Measurements from ENCODE around the gene CDK5R1. TPM values are rescaled to one million over a fixed set of nuclear protein-coding genes. Genes with fewer than 3 reads are reported as not detected.

CDK5R1 gene
- total RNA-seq, 1 experiment from 2014 or later = 4.0 TPM

DNA sequence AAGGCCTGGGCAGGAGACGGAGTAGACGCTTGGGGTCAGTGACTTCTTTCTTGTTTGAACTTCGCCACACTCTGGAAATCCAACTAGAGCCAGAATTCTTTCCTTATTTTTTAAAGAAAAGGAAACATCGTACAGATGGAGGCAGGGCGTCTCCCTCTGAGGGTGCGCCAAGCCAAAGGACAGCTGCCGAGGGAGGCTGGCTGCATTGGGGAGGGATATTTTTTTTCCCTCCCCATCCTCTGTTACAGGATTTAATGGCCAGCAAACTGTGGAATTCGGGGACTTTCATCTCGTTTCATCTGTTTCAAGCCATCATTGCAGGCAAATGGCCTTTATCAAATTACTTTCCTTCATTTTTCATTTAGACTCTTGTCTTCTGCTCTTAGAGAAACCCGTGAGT is 15.9 kb downstream of the CDK5R1 start:
- TF ChIP-seq, protein P1, sequence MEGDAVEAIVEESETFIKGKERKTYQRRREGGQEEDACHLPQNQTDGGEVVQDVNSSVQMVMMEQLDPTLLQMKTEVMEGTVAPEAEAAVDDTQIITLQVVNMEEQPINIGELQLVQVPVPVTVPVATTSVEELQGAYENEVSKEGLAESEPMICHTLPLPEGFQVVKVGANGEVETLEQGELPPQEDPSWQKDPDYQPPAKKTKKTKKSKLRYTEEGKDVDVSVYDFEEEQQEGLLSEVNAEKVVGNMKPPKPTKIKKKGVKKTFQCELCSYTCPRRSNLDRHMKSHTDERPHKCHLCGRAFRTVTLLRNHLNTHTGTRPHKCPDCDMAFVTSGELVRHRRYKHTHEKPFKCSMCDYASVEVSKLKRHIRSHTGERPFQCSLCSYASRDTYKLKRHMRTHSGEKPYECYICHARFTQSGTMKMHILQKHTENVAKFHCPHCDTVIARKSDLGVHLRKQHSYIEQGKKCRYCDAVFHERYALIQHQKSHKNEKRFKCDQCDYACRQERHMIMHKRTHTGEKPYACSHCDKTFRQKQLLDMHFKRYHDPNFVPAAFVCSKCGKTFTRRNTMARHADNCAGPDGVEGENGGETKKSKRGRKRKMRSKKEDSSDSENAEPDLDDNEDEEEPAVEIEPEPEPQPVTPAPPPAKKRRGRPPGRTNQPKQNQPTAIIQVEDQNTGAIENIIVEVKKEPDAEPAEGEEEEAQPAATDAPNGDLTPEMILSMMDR (IDR thresholded peaks at IDR 0.05; ENCODE audit: unreplicated experiment) = no peak
- peaks cover 26% of the 10 kb centered on the region for H3K4me1 Mint-ChIP-seq (ENCODE audit: insufficient read depth, unreplicated experiment)
- H3K4me3 Mint-ChIP-seq (ENCODE audit: unreplicated experiment) = no peak overlapping the region
- intact Hi-C loops (cut with micrococcal nuclease) = no loop called here
- no peak for DNase-seq (ENCODE audit: unreplicated experiment)
- no peaks in the 10 kb centered on the region for H3K36me3 Mint-ChIP-seq (ENCODE audit: insufficient read depth, unreplicated experiment)
- no peaks in the 10 kb centered on the region for H3K9me3 Mint-ChIP-seq (ENCODE audit: unreplicated experiment)
- H3K27ac Mint-ChIP-seq (ENCODE audit: low read depth, unreplicated experiment) = no peak overlapping the region
- CTCF ChIA-PET = no interaction called here
- BruUV-seq (replicated peaks) = no TSS peak
- POLR2A ChIA-PET = interaction anchor here (1.4 kb wide), 1 partner anchor 16 kb away, joined by 3 read pairs; no protein-coding TSS in a partner anchor
- no peaks in the 10 kb centered on the region for H3K27me3 Mint-ChIP-seq (ENCODE audit: insufficient read depth, unreplicated experiment)

DNA sequence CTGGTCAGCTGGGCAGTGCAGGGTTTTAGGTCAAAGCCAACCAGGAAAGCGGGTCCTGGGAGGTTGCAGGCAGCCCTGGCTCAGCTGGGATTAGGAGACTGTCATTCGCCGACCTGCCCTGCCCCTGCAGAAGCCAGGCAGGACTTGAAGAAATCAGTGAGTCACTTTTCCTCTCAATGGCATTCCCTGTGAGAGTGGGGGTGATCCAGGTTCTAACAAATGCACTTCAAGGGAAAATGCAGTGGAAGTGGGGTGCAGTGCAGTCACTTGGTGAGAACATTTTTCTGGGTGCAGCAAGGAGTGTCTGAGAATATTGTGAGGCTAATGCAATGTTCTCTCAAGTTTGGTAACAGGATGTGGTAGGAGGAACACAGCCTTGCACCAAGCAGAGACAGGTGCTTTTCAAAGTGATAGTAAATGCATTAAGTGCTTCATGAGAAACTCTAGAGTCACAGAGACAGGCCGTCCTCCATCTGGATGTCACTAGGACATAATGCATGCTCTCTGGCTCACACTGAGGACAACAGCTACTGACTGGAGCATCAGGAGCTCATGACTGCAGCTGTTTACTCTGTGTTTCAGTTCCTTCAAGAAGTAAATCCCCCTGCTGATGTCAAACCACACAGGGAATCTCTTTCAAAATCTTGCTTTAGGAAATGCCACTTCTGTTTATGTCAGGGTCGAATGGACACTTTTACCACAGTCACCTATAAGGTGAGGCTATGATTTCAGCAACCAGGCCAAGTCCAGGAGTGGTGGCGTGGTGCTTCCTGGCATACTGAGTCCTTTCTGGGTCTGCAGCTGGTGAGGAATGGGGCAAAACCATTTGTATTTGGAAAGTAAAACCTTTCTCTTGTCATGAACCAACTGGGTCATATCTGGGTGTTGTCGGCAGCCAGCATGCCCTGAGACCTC is 16.7 kb downstream of the CDK5R1 start:
- no TSS peak for BruUV-seq (replicated peaks)
- Mint-ChIP-seq H3K27ac (ENCODE audit: low read depth, unreplicated experiment) (peak overlapping the region; percentile 52), H3K9me3 (ENCODE audit: unreplicated experiment) (no peaks in the 10 kb centered on the region), H3K4me1 (ENCODE audit: insufficient read depth, unreplicated experiment) (peaks cover 22% of the 10 kb centered on the region), H3K27me3 (ENCODE audit: insufficient read depth, unreplicated experiment) (no peaks in the 10 kb centered on the region), H3K36me3 (ENCODE audit: insufficient read depth, unreplicated experiment) (no peaks in the 10 kb centered on the region), H3K4me3 (ENCODE audit: unreplicated experiment) (no peak overlapping the region)
- POLR2A ChIA-PET = interaction anchor here (0.6 to 1.4 kb wide), 3 partner anchors 17 to 24 kb away, joined by 3 to 4 read pairs (median 3); partner anchors contain the start of gene CDK5R1
- CTCF ChIA-PET = interaction anchor here (0.6 kb wide), 2 partner anchors 142 to 412 kb away, joined by 3 read pairs; no protein-coding TSS in a partner anchor
- intact Hi-C loops (cut with micrococcal nuclease) = no loop called here
- peak; percentile 56 for DNase-seq (ENCODE audit: unreplicated experiment)
- TF ChIP-seq, protein P1 (IDR thresholded peaks at IDR 0.05; ENCODE audit: unreplicated experiment) = no peak

DNA sequence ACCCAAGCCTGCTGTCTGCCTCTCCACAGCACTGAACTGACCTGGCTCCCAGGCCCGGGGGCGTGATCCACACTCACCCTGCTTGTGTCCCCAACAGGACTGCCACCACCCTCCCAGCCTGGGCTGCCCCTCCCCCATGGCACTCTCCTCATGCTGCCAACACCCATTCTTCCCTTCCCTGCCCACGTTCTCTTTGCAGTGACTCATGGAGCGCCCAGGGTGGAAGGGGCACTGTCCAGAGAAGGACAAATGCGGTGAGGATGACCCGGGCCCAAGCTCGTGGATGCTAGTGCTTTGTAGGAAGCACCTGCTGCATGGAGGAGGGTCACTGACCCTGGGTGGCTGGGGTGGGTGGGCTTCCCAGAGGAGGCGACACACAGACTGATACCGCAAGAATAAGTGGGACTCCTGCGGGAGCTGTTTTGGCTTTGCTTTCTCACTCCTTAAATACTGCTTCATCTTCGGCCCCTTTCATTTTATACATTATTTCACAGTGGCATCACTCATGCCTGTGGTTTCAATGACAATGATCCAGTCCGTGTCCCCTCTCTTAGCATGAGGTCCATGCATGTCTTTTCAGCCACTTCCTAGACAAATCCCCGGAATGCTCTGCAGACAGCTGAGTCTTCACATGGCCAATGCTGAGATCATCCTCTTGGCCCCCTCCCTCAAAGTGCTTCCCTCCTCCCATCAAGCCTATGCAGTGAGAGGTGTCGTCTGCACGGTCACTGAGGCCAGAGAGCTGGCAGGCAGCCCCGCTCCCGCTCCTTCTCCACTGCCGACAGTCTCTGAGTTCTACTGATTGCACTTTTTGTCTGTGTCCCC is 17.6 kb downstream of the CDK5R1 start:
- peak; percentile 60 for DNase-seq (ENCODE audit: unreplicated experiment)
- CTCF ChIA-PET = interaction anchor here (0.6 kb wide), 2 partner anchors 141 to 254 kb away, joined by 3 read pairs; no protein-coding TSS in a partner anchor
- intact Hi-C loops (cut with micrococcal nuclease) = no loop called here
- POLR2A ChIA-PET = interaction anchor here (0.6 to 1.1 kb wide), 4 partner anchors 17 to 87 kb away, joined by 3 to 4 read pairs (median 3); partner anchors contain the start of gene CDK5R1
- peak overlapping the region; percentile 52 for H3K27ac Mint-ChIP-seq (ENCODE audit: low read depth, unreplicated experiment)
- no TSS peak for BruUV-seq (replicated peaks)
- H3K4me1 Mint-ChIP-seq (ENCODE audit: insufficient read depth, unreplicated experiment) = peaks cover 22% of the 10 kb centered on the region
- no peaks in the 10 kb centered on the region for H3K9me3 Mint-ChIP-seq (ENCODE audit: unreplicated experiment)
- no peak overlapping the region for H3K4me3 Mint-ChIP-seq (ENCODE audit: unreplicated experiment)
- TF ChIP-seq, protein P1 (IDR thresholded peaks at IDR 0.05; ENCODE audit: unreplicated experiment) = no peak
- H3K27me3 Mint-ChIP-seq (ENCODE audit: insufficient read depth, unreplicated experiment) = no peaks in the 10 kb centered on the region
- H3K36me3 Mint-ChIP-seq (ENCODE audit: insufficient read depth, unreplicated experiment) = no peaks in the 10 kb centered on the region
